Middle frontal gyrus (tissue), 1 donor: ENCODE measurements around the gene CARD6.
A peak's percentile ranks its signal among the peaks of the same experiment; 100 is the strongest.
"Not testable (repeated sequence)": the region's sequence is repeated elsewhere in the genome, so short reads cannot be mapped to it uniquely, and the experiment has no call there.

ENCODE experiments used
- DNase-seq: peaks from one replicate; pipeline ENCODE4 v3.0.0-alpha.2; 2015; ENCODE audit warnings: low spot score; ENCODE audit errors: extremely low spot score

CARD6 gene

GRCh38 chr5:40872253-40872652 lies 31.1 kb downstream of the CARD6 start:
- not testable (repeated sequence) for DNase-seq

DNA sequence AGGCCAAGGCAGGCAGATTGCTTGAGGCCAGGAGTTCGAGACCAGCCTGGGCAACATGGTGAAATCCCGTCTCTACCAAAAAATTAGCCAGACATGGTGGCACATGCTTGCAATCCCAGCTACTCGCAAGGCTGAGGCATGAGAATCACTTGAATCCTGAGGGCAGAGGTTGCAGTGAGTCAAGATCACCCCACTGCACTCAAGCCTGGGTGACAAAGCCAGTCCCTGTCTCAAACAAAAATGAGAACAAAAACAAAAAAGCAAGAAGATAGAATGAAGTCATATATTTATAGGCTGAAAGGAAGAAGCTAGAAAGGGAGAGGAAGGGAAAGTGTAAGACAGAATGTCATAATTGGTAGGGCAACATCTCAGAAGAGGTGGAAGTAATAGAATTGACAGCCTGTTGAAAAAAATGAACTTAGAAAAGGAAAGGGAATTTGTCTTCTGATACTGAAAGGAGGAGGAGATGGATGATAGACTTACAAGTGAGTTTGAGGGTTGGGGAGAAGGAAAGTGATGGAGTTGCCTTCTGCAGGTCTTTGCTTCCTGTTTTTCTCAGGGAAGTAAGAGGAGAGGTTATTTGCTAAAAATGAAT lies 32.2 kb downstream of the CARD6 start:
- DNase-seq: no peak

- no peak for DNase-seq
Measured at GRCh38 chr5:40875958-40876357, 34.8 kb downstream of the CARD6 start.

GRCh38 chr5:40877371-40877988 lies 36.3 kb downstream of the CARD6 start:
- DNase-seq: no peak

DNA sequence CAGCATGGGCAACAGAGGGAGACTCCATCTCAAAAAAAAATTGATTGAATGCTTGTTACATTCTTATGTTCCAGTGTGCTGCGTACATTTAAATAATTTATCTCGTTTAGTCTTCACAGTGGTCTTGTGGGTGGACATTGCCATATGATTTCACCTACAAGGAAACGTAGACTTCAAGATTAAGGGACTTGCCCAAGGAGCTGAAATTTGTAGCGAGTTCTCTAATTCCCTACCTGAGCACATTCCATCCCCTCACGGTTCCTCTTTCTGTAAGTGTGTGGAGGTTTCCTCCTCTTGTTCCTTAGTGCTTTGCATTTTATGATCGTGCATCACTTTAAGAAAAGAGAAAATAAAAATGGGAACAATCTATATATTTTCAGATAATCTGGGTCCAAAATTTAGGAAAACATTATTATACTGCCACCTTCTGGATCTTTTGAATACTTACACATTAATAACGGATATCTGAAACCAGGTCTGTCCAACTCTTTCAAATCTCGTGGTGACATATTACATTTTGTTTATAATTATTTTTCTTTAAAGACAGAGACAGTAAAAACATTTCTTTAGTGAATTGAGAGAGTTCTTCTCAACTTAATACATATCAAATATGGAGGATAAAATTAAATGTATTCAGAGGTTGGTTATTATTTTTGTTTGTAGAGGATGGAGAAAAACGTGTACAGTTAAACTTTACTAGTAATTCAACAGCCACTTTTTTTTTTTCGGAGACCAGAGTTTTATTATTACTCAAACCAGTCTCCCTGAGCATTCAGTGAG lies 38.2 kb downstream of the CARD6 start:
- no peak for DNase-seq

GRCh38 chr5:40882291-40882690 lies 41.1 kb downstream of the CARD6 start:
- DNase-seq: no peak

GRCh38 chr5:40883051-40883450 lies 41.9 kb downstream of the CARD6 start:
- not testable (repeated sequence) for DNase-seq

DNA sequence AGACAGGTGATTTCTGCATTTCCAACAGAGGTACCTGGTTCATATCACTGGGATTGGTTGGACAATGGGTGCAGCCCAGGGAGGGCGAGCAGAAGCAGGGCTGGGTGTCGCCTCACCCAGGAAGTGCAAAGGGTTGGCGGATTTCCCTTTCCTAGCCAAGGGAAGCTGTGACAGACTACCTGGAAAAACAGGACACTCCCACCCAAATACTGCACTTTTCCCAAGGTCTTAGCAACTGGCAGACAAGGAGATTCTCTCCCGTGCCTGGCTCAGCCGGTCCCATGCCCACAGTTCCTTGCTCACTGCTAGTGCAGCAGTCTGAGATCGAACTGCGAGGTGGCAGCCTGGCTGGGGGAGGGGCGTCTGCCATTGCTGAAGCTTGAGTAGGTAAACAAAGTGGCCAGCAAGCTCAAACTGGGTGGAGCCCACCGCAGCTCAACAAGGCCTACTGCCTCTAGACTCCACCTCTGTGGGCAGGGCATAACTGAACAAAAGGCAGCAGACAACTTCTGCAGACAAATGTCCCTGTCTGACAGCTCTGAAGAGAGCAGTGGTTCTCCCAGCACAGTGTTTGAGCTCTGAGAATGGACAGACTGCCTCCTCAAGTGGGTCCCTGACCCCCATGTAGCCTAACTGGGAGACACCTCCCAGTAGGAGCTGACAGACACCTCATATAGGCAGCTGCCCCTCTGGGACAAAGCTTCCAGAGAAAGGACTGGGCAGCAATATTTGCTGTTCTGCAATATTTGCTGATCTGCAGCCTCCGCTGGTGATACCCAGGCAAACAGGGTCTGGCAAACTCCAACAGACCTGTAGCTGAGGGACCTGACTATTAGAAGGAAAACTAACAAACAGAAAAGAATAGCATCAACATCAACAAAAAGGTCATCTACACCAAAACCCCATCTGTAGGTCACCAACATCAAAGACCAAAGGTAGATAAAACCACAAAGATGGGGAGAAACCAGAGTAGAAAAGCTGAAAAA lies 54.6 kb downstream of the CARD6 start:
- not testable (repeated sequence) for DNase-seq

GRCh38 chr5:40904205-40904993 lies 63.2 kb downstream of the CARD6 start:
- peak; percentile 20 for DNase-seq

GRCh38 chr5:40904994-40905306 lies 63.8 kb downstream of the CARD6 start:
- no peak for DNase-seq

DNA sequence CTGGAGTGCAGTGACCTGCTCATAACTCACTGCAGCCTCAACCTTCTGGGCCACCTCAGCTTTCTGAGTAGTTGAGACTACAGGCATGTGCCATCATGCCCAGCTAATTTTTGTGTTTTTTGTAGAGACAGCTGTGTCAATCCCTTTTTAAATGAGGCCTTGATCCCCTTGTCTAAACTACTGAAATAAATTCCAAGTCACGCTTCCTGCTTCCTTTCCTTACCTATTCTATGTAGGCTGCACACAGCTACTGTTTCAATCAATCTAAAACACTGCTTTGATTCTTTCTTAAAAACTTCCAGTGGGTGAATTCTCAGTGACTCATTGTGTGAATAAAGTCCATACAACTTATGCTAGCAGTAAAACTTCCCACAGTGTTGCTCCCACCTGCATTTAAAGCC lies 65.2 kb downstream of the CARD6 start:
- DNase-seq: no peak

DNA sequence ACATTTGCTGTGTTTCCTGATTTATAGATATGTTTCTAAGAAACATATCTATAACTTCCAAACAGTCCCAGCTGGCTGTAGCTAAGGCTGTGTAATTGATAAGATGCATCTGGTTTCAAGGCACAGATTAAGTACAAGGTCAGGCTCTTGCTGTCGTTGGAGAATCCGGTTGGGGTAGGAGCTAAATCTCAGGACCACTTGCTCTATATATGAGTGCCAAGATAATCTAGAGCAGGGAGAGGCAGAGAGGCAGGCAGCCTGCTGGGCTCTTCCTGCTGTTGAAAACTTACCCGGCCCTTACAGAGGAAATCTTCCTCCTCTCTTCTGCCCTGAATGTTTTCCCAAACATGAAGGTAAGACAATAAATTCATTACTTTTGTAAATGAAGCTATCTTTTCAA lies 68.1 kb downstream of the CARD6 start, which contains the start of gene C7:
TSS of gene C7 (plus strand) at position 234 of the 400 bp plus-strand sequence. CDS start at position 348, 114 bp downstream.
- DNase-seq: no peak

GRCh38 chr5:40909723-40910122 lies 68.6 kb downstream of the CARD6 start:
- no peak for DNase-seq
